NCI-H774 (cell line): Measurements from ENCODE around the gene DMRT2.
A peak's percentile ranks its signal among the peaks of the same experiment; 100 is the strongest.

Experiments
- DNase-seq: peaks from one replicate; lab custom pipeline; 2025; lab: John Stamatoyannopoulos, UW

Gene DMRT2

GRCh38 chr9:1047591-1048230 is 2.4 kb upstream of the DMRT2 start:
- DNase-seq: no peak

GRCh38 chr9:1048231-1048619 is 1.9 kb upstream of the DMRT2 start:
- no peak for DNase-seq

GRCh38 chr9:1048811-1049210 is 1.3 kb upstream of the DMRT2 start:
- DNase-seq: no peak

GRCh38 chr9:1049641-1050040 is 516 bp upstream of the DMRT2 start:
- no peak for DNase-seq

- no peak for DNase-seq
Observed at GRCh38 chr9:1051210-1051583, 1.0 kb downstream of the DMRT2 start.

GRCh38 chr9:1051584-1052275 is 1.6 kb downstream of the DMRT2 start:
- DNase-seq: peak; percentile 20

GRCh38 chr9:1052365-1053281 is 2.5 kb downstream of the DMRT2 start:
- no peak for DNase-seq

GRCh38 chr9:1053282-1053621 is 3.1 kb downstream of the DMRT2 start:
- DNase-seq: no peak

GRCh38 chr9:1053986-1054425 is 3.8 kb downstream of the DMRT2 start:
- DNase-seq: no peak

GRCh38 chr9:1055166-1055565 is 5.0 kb downstream of the DMRT2 start:
- no peak for DNase-seq

GRCh38 chr9:1057910-1058309 is 7.8 kb downstream of the DMRT2 start:
- DNase-seq: no peak

- DNase-seq: no peak
Observed at GRCh38 chr9:1058826-1059487, 8.8 kb downstream of the DMRT2 start.

GRCh38 chr9:1065130-1065529 is 15.0 kb downstream of the DMRT2 start:
- no peak for DNase-seq

- DNase-seq: no peak
Observed at GRCh38 chr9:1070692-1071091, 20.5 kb downstream of the DMRT2 start.

- DNase-seq: no peak
Observed at GRCh38 chr9:1071730-1072129, 21.6 kb downstream of the DMRT2 start.

- DNase-seq: no peak
Observed at GRCh38 chr9:1073497-1073896, 23.3 kb downstream of the DMRT2 start.

- no peak for DNase-seq
Observed at GRCh38 chr9:1077616-1078015, 27.5 kb downstream of the DMRT2 start.

- no peak for DNase-seq
Observed at GRCh38 chr9:1083325-1083913, 33.3 kb downstream of the DMRT2 start.

GRCh38 chr9:1085086-1085485 is 34.9 kb downstream of the DMRT2 start:
- DNase-seq: no peak

- DNase-seq: no peak
Observed at GRCh38 chr9:1086517-1086916, 36.4 kb downstream of the DMRT2 start.

GRCh38 chr9:1087120-1087881 is 37.1 kb downstream of the DMRT2 start:
- no peak for DNase-seq
